Neuronal stem cell (in vitro differentiated cells): ENCODE measurements around the gene DGKB.
A peak's percentile ranks its signal among the peaks of the same experiment; 100 is the strongest.
"Not testable (repeated sequence)": the region's sequence is repeated elsewhere in the genome, so short reads cannot be mapped to it uniquely, and the experiment has no call there.

Experiments used
- DNase-seq: peaks from one replicate; pipeline ENCODE4 v3.0.0-alpha.2; 2013; ENCODE audit warnings: low spot score
- H2AFZ ChIP-seq: one replicate; pipeline ENCODE4 v1.6.1; 2013; ENCODE audit warnings: mild to moderate bottlenecking, low read length, inconsistent platforms
- H2AK5ac ChIP-seq: 2 replicates; pipeline ENCODE4 v1.6.1; 2013; ENCODE audit warnings: low read depth, mild to moderate bottlenecking, inconsistent platforms, low read length, moderate library complexity, mixed read lengths
- H2BK120ac ChIP-seq: 2 replicates; pipeline ENCODE4 v1.6.1; 2013; ENCODE audit warnings: low read depth, mild to moderate bottlenecking, inconsistent platforms, low read length, moderate library complexity, mixed read lengths
- H2BK12ac ChIP-seq: one replicate; pipeline ENCODE4 v1.6.1; 2013; ENCODE audit warnings: low read length, inconsistent platforms
- H2BK15ac ChIP-seq: 2 replicates; pipeline ENCODE4 v1.6.1; 2013; ENCODE audit warnings: mild to moderate bottlenecking, low read length, inconsistent platforms, mixed read lengths
- H2BK5ac ChIP-seq: one replicate; pipeline ENCODE4 v1.6.1; 2013; ENCODE audit warnings: inconsistent platforms, mild to moderate bottlenecking, low read length, moderate library complexity
- H3K14ac ChIP-seq: one replicate; pipeline ENCODE4 v1.6.1; 2013; ENCODE audit warnings: low read length, inconsistent platforms
- H3K18ac ChIP-seq: 2 replicates; pipeline ENCODE4 v1.6.1; 2013; ENCODE audit warnings: low read length, inconsistent platforms
- H3K23ac ChIP-seq: 2 replicates; pipeline ENCODE4 v1.6.1; 2013; ENCODE audit warnings: low read depth, mild to moderate bottlenecking, mixed read lengths, low read length, inconsistent platforms; ENCODE audit not compliant: poor library complexity
- H3K27ac ChIP-seq: replicated peaks from 3 replicates; pipeline ENCODE4 v1.5.1; 2013; ENCODE audit warnings: low read length, inconsistent platforms
- H3K27me3 ChIP-seq, 3 experiments: 2 replicates each; pipeline ENCODE4 v1.6.1; 2013; ENCODE audit warnings: low read length in 3 of 3, mild to moderate bottlenecking in 2 of 3, inconsistent platforms in 1 of 3, low read depth in 1 of 3, mixed read lengths in 1 of 3, moderate library complexity in 1 of 3; ENCODE audit not compliant: control insufficient read depth in 3 of 3, insufficient read depth in 3 of 3
- H3K36me3 ChIP-seq, 2 donors: replicated peaks in 1 of 2; 2 replicates each; pipeline ENCODE4 v1.6.1; 2013; ENCODE audit warnings: low read length in 2 of 2; ENCODE audit not compliant: control insufficient read depth in 2 of 2, insufficient read depth in 2 of 2
- H3K4ac ChIP-seq: 2 replicates; pipeline ENCODE4 v1.6.1; 2013; ENCODE audit warnings: inconsistent platforms, mild to moderate bottlenecking, low read length, moderate library complexity
- H3K4me1 ChIP-seq, 2 donors: 1 replicate in 1 of 2; 2 replicates in 1 of 2; pipeline ENCODE4 v1.6.1; 2013; ENCODE audit warnings: low read length in 2 of 2, low read depth in 1 of 2; ENCODE audit not compliant: control insufficient read depth in 2 of 2, insufficient read depth in 1 of 2
- H3K4me2 ChIP-seq: one replicate; pipeline ENCODE4 v1.6.1; 2013; ENCODE audit warnings: mild to moderate bottlenecking, low read length, inconsistent platforms; ENCODE audit not compliant: insufficient read depth, poor library complexity, severe bottlenecking
- H3K4me3 ChIP-seq, 2 donors: 2 replicates each; pipeline ENCODE4 v1.5.1; 2013; ENCODE audit warnings: low read length in 2 of 2, mild to moderate bottlenecking in 2 of 2, inconsistent platforms in 1 of 2, moderate library complexity in 1 of 2
- H3K79me1 ChIP-seq: one replicate; pipeline ENCODE4 v1.6.1; 2013; ENCODE audit warnings: low read depth, mild to moderate bottlenecking, inconsistent platforms, low read length, moderate library complexity
- H3K9ac ChIP-seq: one replicate; pipeline ENCODE4 v1.6.1; 2013; ENCODE audit warnings: mild to moderate bottlenecking, low read depth, low read length, inconsistent platforms; ENCODE audit not compliant: poor library complexity
- H3K9me3 ChIP-seq, 2 donors: replicated peaks in 1 of 2; 2 replicates each; pipeline versions ENCODE3 to v1.6.1; 2013; ENCODE audit warnings: low read length in 2 of 2, mild to moderate bottlenecking in 2 of 2, inconsistent platforms in 1 of 2, low read depth in 1 of 2, mixed read lengths in 1 of 2, moderate library complexity in 1 of 2; ENCODE audit not compliant: control insufficient read depth in 2 of 2, insufficient read depth in 1 of 2
- H4K8ac ChIP-seq: one replicate; pipeline ENCODE4 v1.6.1; 2013; ENCODE audit warnings: low read depth, mild to moderate bottlenecking, inconsistent platforms, low read length, moderate library complexity
- H4K91ac ChIP-seq: one replicate; pipeline ENCODE4 v1.6.1; 2013; ENCODE audit warnings: low read length, low read depth, mild to moderate bottlenecking, inconsistent platforms; ENCODE audit not compliant: poor library complexity
- WGBS, 2 donors: extraction: QIAGEN DNeasy Blood & Tissue Kit; methylation state at CpG; one replicate each; pipeline ENCODE4 v1.1.7; 2013; ENCODE audit warnings: missing lambda C conversion rate in 2 of 2, mixed read lengths in 1 of 2; ENCODE audit not compliant: insufficient read length in 2 of 2, insufficient replicate concordance in 1 of 2; ENCODE audit errors: extremely low coverage in 2 of 2; 5-methylcytosine and 5-hydroxymethylcytosine counted together

Gene DGKB

DNA sequence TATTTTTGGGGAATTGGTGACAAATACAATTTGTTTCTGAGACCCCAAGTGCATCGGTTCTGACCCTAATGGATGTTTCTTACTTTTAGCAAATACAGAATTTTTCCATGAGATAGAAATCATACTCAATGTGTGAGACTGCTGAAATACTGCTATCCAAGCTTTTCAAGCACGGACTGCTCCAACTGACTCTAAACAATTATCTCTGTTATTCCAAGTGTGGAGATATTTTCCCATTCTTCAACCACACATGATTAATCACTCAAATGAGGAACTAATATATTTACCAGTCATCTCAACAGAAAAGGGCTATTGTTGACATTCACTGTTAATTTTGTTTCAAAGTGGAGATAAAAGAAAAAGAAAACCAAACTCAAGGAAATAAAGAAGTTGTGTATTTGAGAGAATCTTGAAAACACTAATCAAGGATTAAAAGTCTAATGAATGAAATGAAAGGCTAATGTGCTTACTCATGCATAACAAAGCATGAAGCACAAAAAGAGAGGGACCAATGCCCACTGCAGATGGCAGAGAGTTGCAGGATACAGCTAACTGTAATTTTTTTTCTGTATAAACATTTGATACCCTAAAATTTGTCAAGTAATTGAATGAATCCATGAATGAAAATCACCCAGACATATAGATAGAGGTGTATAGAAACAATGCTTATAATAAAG is 423.6 kb downstream of the DGKB start:
- no CpG with 5 or more reads among the region's 2 CpGs for WGBS, 2 donors
- no peak for DNase-seq
- no peak overlapping the region for H4K91ac ChIP-seq
- H3K4me3 ChIP-seq: no peak overlapping the region
- no peak overlapping the region for H3K9ac ChIP-seq
- no peak overlapping the region for H3K4me2 ChIP-seq
- no peak overlapping the region for H3K27ac ChIP-seq
- H2AK5ac ChIP-seq: no peak overlapping the region
- peaks cover 0 to 1% of the 10 kb centered on the region in 2 donors for H3K4me1 ChIP-seq
- no peak overlapping the region for H3K23ac ChIP-seq
- H2BK5ac ChIP-seq: no peak overlapping the region
- H4K8ac ChIP-seq: no peak overlapping the region
- H3K4ac ChIP-seq: no peak overlapping the region
- no peak overlapping the region for H2BK120ac ChIP-seq
- H3K18ac ChIP-seq: no peak overlapping the region
- no peak overlapping the region for H3K14ac ChIP-seq
- H3K79me1 ChIP-seq: no peaks in the 10 kb centered on the region
- H2AFZ ChIP-seq: no peak overlapping the region
- no peaks in the 10 kb centered on the region for H3K9me3 ChIP-seq
- no peaks in the 10 kb centered on the region for H3K27me3 ChIP-seq
- no peak overlapping the region for H2BK12ac ChIP-seq
- no peaks in the 10 kb centered on the region for H3K36me3 ChIP-seq
- H2BK15ac ChIP-seq: no peak overlapping the region

DNA sequence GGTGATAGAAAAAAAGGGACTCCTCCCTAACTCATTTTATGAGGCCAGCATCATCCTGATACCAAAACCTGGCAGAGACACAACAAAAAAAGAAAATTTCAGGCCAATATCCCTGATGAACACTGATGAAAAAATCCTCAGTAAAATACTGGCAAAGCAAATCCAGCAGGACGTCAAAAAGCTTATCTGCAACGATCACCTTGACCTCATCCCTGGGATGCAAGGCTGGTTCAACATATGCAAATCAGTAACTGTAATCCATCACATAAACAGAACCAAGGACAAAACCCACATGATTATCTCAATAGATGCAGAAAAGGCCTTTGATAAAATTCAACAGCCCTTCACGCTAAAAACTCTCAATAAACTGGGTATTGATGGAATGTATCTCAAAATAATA is 440.8 kb downstream of the DGKB start:
- H3K23ac ChIP-seq, H3K14ac ChIP-seq, H2AFZ ChIP-seq, H2BK12ac ChIP-seq, H3K9me3 ChIP-seq, H2BK15ac ChIP-seq, H3K4me1 ChIP-seq, H3K18ac ChIP-seq, H2BK120ac ChIP-seq, H3K4me3 ChIP-seq, H3K4ac ChIP-seq, H3K27me3 ChIP-seq, H4K91ac ChIP-seq, H2AK5ac ChIP-seq, H3K9ac ChIP-seq, H3K36me3 ChIP-seq, H4K8ac ChIP-seq, H3K4me2 ChIP-seq, H3K79me1 ChIP-seq, DNase-seq, H3K27ac ChIP-seq, H2BK5ac ChIP-seq: not testable (repeated sequence)
- WGBS, 2 donors: no CpG with 5 or more reads among the region's 3 CpGs

GRCh38 chr7:14458846-14459245 is 443.7 kb downstream of the DGKB start:
- H3K36me3 ChIP-seq, H3K27me3 ChIP-seq, H2BK120ac ChIP-seq, H3K4me2 ChIP-seq, H3K27ac ChIP-seq, H4K91ac ChIP-seq, H3K23ac ChIP-seq, H2BK5ac ChIP-seq, H4K8ac ChIP-seq, DNase-seq, H3K4me1 ChIP-seq, H3K4me3 ChIP-seq, H3K4ac ChIP-seq, H3K9me3 ChIP-seq, H3K79me1 ChIP-seq, H3K9ac ChIP-seq, H2BK15ac ChIP-seq, H3K14ac ChIP-seq, H3K18ac ChIP-seq, H2BK12ac ChIP-seq, H2AK5ac ChIP-seq: not testable (repeated sequence)
- peak overlapping the region; percentile 17 for H2AFZ ChIP-seq
- WGBS, 2 donors: no CpG with 5 or more reads among the region's 7 CpGs

GRCh38 chr7:14457568-14458453 is 444.7 kb downstream of the DGKB start:
- H3K14ac ChIP-seq: no peak overlapping the region
- H2AK5ac ChIP-seq: no peak overlapping the region
- H2BK12ac ChIP-seq: peak overlapping the region; percentile 24
- no peaks in the 10 kb centered on the region for H3K27me3 ChIP-seq
- no peak overlapping the region for H2BK120ac ChIP-seq
- H3K36me3 ChIP-seq: no peaks in the 10 kb centered on the region
- H3K9me3 ChIP-seq: peaks cover 0 to 5% of the 10 kb centered on the region in 2 donors
- H2BK5ac ChIP-seq: no peak overlapping the region
- no peak overlapping the region for H3K4me2 ChIP-seq
- H3K27ac ChIP-seq: no peak overlapping the region
- peaks cover 0 to 3% of the 10 kb centered on the region in 2 donors for H3K4me1 ChIP-seq
- H2BK15ac ChIP-seq: no peak overlapping the region
- no peaks in the 10 kb centered on the region for H3K79me1 ChIP-seq
- no CpG with 5 or more reads among the region's 13 CpGs for WGBS, 2 donors
- no peak overlapping the region for H4K8ac ChIP-seq
- H3K4ac ChIP-seq: no peak overlapping the region
- H3K9ac ChIP-seq: no peak overlapping the region
- peak; percentile 77 for DNase-seq
- no peak overlapping the region for H3K23ac ChIP-seq
- peak overlapping the region in 1 of 2 donors; percentile 23 for H3K4me3 ChIP-seq
- no peak overlapping the region for H4K91ac ChIP-seq
- H2AFZ ChIP-seq: peak overlapping the region; percentile 77
- H3K18ac ChIP-seq: peak overlapping the region; percentile 3
